Thyroid gland (tissue), 4 donors: Measurements from ENCODE around the gene C1QTNF12.

Source experiments
- CTCF ChIP-seq, 6 experiments: fragments of 200-600 bp in 3 of 6; fragments of 450-650 bp in 3 of 6; sonication (generic) in 3 of 6; IDR thresholded peaks; one replicate each; pipeline ENCODE4 v1.5.1; 2016 to 2019; ENCODE audit warnings: antibody characterized with exemption in 6 of 6, mild to moderate bottlenecking in 2 of 6, inconsistent platforms in 1 of 6, moderate library complexity in 1 of 6
- POLR2A ChIP-seq, 2 donors: fragments of 450-650 bp; IDR thresholded peaks; one replicate each; pipeline ENCODE4 v1.6.1; 2017; ENCODE audit warnings: antibody characterized with exemption in 2 of 2, mild to moderate bottlenecking in 2 of 2, moderate library complexity in 1 of 2

DNA sequence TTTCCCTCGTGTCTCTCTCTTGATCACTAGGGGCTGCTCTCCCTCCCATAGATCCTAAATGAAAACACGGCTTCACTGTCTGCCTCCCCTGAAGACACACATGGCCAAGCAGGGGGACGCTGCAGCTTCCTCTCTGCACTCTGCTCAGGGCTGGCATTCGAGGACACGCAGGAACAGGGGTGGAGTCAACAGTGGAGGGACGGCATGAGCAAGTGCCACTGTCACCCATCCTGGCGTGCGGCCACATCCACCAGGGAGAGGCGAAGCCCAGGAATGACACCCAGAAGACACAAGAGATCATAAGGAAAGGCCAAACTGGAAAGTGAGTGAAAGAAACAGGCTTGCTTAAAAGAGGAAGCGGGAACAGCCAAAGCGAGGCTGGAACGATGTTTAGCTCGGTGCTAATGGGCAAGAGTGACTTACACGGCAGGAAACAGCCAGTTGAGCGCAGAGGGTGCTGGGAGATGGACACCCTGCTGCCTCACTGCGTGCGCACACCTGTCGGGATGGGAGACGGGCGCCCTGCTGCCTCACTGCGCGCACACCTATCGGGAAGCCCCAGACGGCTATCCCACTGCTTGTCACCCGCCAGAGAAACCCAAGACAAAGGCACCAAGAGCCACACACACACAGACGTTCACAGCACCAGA lies 13.6 kb upstream of the C1QTNF12 start:
- TF ChIP-seq CTCF (IDR thresholded peaks at IDR 0.05), result no peak
- TF ChIP-seq POLR2A (IDR thresholded peaks at IDR 0.05), result no peak
